Natural killer cell (primary cell): ENCODE measurements around the gene LAMB1. TPM values are rescaled to one million over a fixed set of nuclear protein-coding genes. Genes with fewer than 3 reads are reported as not detected.

ENCODE experiments used
- ATAC-seq, 3 donors: fragments of 150-1000 bp in 2 of 3; fragments of 200-7000 bp in 1 of 3; cut with Tn5 transposase; 1 replicate in 1 of 3; 2 replicates in 2 of 3; pipeline ENCODE4 v1.10.0; 2021; ENCODE audit warnings: mild to moderate bottlenecking in 2 of 3, moderate library complexity in 2 of 3
- DNase-seq, 2 donors: peaks; one replicate each; pipeline versions ENCODE4 v3.0.0 to v3.0.0-alpha.2; 2013 to 2021; ENCODE audit warnings: mixed read lengths in 1 of 2
- H3K27ac ChIP-seq: one replicate; pipeline ENCODE4 v1.5.1; 2013; ENCODE audit warnings: mild to moderate bottlenecking, low read length
- H3K27me3 ChIP-seq: one replicate; pipeline ENCODE4 v1.6.1; 2013; ENCODE audit warnings: low read length; ENCODE audit not compliant: control insufficient read depth, insufficient read depth
- H3K36me3 ChIP-seq: one replicate; pipeline ENCODE4 v1.6.1; 2013; ENCODE audit warnings: low read length; ENCODE audit not compliant: control insufficient read depth, insufficient read depth
- H3K4me1 ChIP-seq: one replicate; pipeline ENCODE4 v1.6.1; 2013; ENCODE audit warnings: low read length; ENCODE audit not compliant: control insufficient read depth, insufficient read depth
- H3K4me3 ChIP-seq: one replicate; pipeline ENCODE4 v1.5.1; 2013; ENCODE audit warnings: low read length
- H3K9me3 ChIP-seq: one replicate; pipeline ENCODE4 v1.6.1; 2013; ENCODE audit warnings: low read length; ENCODE audit not compliant: control insufficient read depth, insufficient read depth
- H3K27ac Mint-ChIP-seq, 2 donors: one replicate each; pipeline ENCODE4 v1.8.0; 2022; ENCODE audit warnings: mild to moderate bottlenecking in 2 of 2, mixed read lengths in 2 of 2, moderate library complexity in 1 of 2
- H3K27me3 Mint-ChIP-seq, 2 donors: one replicate each; pipeline ENCODE4 v1.8.0; 2022; ENCODE audit warnings: low read depth in 2 of 2, mixed read lengths in 2 of 2
- H3K36me3 Mint-ChIP-seq: one replicate; pipeline ENCODE4 v1.8.0; 2022; ENCODE audit warnings: mixed read lengths
- H3K4me1 Mint-ChIP-seq, 2 donors: one replicate each; pipeline ENCODE4 v1.8.0; 2022; ENCODE audit warnings: mixed read lengths in 2 of 2
- H3K4me3 Mint-ChIP-seq: one replicate; pipeline ENCODE4 v1.8.0; 2022; ENCODE audit warnings: mild to moderate bottlenecking, moderate library complexity, mixed read lengths
- H3K9me3 Mint-ChIP-seq, 2 donors: one replicate each; pipeline ENCODE4 v1.8.0; 2022; ENCODE audit warnings: mixed read lengths in 2 of 2
- WGBS: methylation state at CpG from one replicate; pipeline ENCODE4 v1.1.7; 2013; ENCODE audit warnings: missing lambda C conversion rate; ENCODE audit not compliant: insufficient coverage; 5-methylcytosine and 5-hydroxymethylcytosine counted together
- intact Hi-C: fragments of 100-400 bp; cut with micrococcal nuclease; formaldehyde crosslinking; loops from one replicate; pipeline ENCODE4 v1.14.2; 2022
- total RNA-seq, 4 donors: library from RNA; stranded (reverse); fragments of 120-200 nt in 1 of 4; gene quantifications; one replicate each; pipeline versions ENCODE4 v1.2.3 to v1.2.4, GENCODE V29; 2013 to 2022
- TF ChIP-seq, protein P1 (sequence below): fragments of 200-600 bp; IDR thresholded peaks from one replicate; pipeline ENCODE4 v1.8.0; 2022; ENCODE audit warnings: antibody characterized with exemption

Gene LAMB1
- total RNA-seq = not detected
- 0.11 TPM for total RNA-seq (2013)

DNA sequence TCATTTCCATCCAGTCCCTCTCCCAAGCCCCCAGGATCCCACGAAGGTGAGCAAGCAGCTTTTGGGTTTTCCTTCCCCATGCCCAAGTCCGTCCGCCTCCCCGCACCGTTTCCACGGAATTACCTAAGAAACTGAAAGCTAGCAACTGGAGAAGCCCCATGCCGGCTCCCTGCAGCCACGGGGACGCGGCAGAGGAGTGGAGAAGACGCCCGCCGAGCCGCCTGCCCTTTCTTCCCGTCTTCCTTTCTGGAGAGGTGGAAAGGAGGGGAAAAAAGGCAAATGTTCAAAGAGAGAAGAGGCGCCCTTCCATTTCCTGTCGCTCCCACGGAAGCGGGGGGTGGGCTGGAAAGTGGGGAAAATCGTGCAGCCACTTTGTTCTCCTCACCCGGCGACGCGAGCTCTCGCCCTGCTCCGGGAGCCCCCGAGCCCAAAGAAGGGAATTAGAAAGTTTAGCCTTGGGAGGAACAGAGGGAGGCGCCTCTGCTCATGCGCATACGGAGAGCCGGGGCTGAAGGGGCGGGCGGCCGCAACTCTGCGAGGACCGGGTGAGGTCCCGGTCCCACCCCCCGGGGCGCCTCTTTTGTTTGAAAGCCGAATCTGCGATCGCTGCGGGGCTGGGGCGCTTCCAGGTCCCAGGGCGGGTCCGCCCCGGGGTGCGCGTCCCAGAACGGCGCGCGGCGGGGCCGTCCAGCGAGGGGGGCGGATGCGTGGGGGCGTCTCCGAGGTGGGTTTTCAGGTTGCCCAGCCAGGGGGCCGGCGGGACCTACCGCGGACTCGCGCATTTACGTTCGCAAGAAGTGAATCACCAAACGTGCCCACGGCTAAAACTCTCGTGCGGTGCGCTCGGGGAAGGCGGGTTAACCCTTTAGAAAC, at the start of gene LAMB1:
Gene LAMB1 (minus strand): TSS at position 436 of the 873 bp plus-strand sequence. CDS start 276 bp downstream, at position 160.
- Histone ChIP-seq H3K27ac (no peak within 1 kb of the TSS), H3K4me1 (peaks cover 18% of the 10 kb centered on the region), H3K4me3 (no peak within 1 kb of the TSS), H3K36me3 (no peaks in the 10 kb centered on the region), H3K27me3 (peaks cover 11% of the 10 kb centered on the region), H3K9me3 (no peaks in the 10 kb centered on the region)
- no peak for DNase-seq
- H3K36me3 Mint-ChIP-seq = peaks cover 7% of the 10 kb centered on the region
- WGBS = 2% methylated on average over 75 of the region's 75 CpGs
- H3K27ac Mint-ChIP-seq = no peak within 1 kb of the TSS
- H3K9me3 Mint-ChIP-seq = peaks cover 0 to 3% of the 10 kb centered on the region in 2 donors
- peaks cover 11 to 16% of the 10 kb centered on the region in 2 donors for H3K4me1 Mint-ChIP-seq
- ATAC-seq = no peak
- H3K4me3 Mint-ChIP-seq = peak within 1 kb of the TSS; percentile 73
- intact Hi-C loops = no loop called here
- TF ChIP-seq, protein P1, sequence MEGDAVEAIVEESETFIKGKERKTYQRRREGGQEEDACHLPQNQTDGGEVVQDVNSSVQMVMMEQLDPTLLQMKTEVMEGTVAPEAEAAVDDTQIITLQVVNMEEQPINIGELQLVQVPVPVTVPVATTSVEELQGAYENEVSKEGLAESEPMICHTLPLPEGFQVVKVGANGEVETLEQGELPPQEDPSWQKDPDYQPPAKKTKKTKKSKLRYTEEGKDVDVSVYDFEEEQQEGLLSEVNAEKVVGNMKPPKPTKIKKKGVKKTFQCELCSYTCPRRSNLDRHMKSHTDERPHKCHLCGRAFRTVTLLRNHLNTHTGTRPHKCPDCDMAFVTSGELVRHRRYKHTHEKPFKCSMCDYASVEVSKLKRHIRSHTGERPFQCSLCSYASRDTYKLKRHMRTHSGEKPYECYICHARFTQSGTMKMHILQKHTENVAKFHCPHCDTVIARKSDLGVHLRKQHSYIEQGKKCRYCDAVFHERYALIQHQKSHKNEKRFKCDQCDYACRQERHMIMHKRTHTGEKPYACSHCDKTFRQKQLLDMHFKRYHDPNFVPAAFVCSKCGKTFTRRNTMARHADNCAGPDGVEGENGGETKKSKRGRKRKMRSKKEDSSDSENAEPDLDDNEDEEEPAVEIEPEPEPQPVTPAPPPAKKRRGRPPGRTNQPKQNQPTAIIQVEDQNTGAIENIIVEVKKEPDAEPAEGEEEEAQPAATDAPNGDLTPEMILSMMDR = no peak
- peaks cover 46 to 63% of the 10 kb centered on the region in 2 donors for H3K27me3 Mint-ChIP-seq

DNA sequence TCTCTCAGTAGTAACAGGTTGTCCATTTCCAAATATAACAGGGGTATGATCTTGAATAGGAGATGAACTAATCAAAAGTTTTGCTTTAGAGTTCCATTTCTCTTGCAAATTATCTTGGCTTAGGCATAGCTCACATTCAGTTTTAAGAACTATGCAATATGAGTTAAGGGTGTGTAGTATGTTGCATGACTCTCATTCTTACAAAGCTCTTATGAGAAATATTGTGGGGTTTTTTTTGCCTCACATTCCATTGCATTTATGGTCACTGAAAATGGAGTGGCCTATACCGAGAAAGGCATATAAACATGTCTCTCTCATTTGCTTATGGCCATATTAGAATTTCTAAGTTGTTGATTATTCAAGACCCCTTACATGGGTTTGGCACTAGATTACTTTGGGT, 48.5 kb upstream of the LAMB1 start:
- H3K4me3 ChIP-seq = no peak overlapping the region
- Mint-ChIP-seq H3K9me3 (no peaks in the 10 kb centered on the region), H3K4me1 (no peaks in the 10 kb centered on the region), H3K27ac (no peak overlapping the region), H3K4me3 (no peak overlapping the region), H3K27me3 (peaks cover 0 to 18% of the 10 kb centered on the region in 2 donors), H3K36me3 (no peaks in the 10 kb centered on the region)
- DNase-seq (no peak), ATAC-seq (no peak)
- H3K27ac ChIP-seq = no peak overlapping the region
- H3K36me3 ChIP-seq = no peaks in the 10 kb centered on the region
- intact Hi-C loops = no loop called here
- WGBS = 100% methylated on average over 1 of the region's 1 CpG
- no peaks in the 10 kb centered on the region for H3K27me3 ChIP-seq
- H3K9me3 ChIP-seq = peaks cover 4% of the 10 kb centered on the region
- TF ChIP-seq, protein P1 = no peak
- H3K4me1 ChIP-seq = peaks cover 4% of the 10 kb centered on the region

DNA sequence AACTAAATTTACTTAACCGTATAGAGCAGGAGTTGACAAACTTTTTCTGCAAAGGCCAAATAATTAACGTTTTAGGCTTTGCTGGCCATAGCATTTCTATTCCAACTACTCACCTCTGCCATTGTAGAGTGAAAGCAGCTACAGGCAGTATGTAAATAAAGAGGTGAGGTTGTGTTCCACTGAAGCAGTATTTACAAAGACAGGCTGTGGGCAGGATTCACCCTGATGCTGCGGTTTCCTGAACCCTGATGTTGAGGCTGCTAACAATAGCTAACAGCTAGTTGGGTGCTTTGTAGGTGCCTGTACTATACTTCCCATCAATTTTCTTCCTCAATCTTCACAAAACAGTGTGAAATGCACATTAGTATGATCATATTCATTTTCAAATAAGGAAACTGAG, 47.0 kb upstream of the LAMB1 start:
- ATAC-seq = no peak
- Histone ChIP-seq H3K4me3 (no peak overlapping the region), H3K4me1 (peaks cover 4% of the 10 kb centered on the region), H3K36me3 (no peaks in the 10 kb centered on the region), H3K27me3 (no peaks in the 10 kb centered on the region), H3K27ac (no peak overlapping the region), H3K9me3 (peaks cover 4% of the 10 kb centered on the region)
- Mint-ChIP-seq H3K27ac (no peak overlapping the region), H3K27me3 (peaks cover 5 to 18% of the 10 kb centered on the region in 2 donors), H3K9me3 (no peaks in the 10 kb centered on the region), H3K36me3 (no peaks in the 10 kb centered on the region), H3K4me1 (no peaks in the 10 kb centered on the region), H3K4me3 (no peak overlapping the region)
- TF ChIP-seq, protein P1 = no peak
- peak in 1 of 2 donors; percentile 16 for DNase-seq
- WGBS = 72% methylated on average over 2 of the region's 3 CpGs
- intact Hi-C loops = no loop called here
